ENCODE data around the gene PCDH9. TPM values are rescaled to one million over a fixed set of nuclear protein-coding genes. Genes with fewer than 3 reads are reported as not detected.

PCDH9 gene
- total RNA-seq, 1 donor from 2014 or later, result 1.9 TPM

- Mint-ChIP-seq H3K27me3 (ENCODE audit: unreplicated experiment) (no peaks in the 10 kb centered on the region), H3K27ac (ENCODE audit: unreplicated experiment) (peak overlapping the region; percentile 43), H3K4me3 (ENCODE audit: unreplicated experiment) (no peak overlapping the region)
These were observed 168.0 kb downstream of the PCDH9 start for GRCh38 chr13:67062160-67062559.

GRCh38 chr13:67061750-67062149, 168.4 kb downstream of the PCDH9 start:
- Mint-ChIP-seq H3K4me1 (ENCODE audit: unreplicated experiment) (peaks cover 7% of the 10 kb centered on the region), H3K36me3 (ENCODE audit: low read depth, unreplicated experiment) (no peaks in the 10 kb centered on the region), H3K4me3 (ENCODE audit: unreplicated experiment) (no peak overlapping the region), H3K9me3 (ENCODE audit: unreplicated experiment) (no peaks in the 10 kb centered on the region), H3K27me3 (ENCODE audit: unreplicated experiment) (no peaks in the 10 kb centered on the region), H3K27ac (ENCODE audit: unreplicated experiment) (peak overlapping the region; percentile 43)
- no peak for DNase-seq (ENCODE audit: low spot score)
- TF ChIP-seq, protein P1, sequence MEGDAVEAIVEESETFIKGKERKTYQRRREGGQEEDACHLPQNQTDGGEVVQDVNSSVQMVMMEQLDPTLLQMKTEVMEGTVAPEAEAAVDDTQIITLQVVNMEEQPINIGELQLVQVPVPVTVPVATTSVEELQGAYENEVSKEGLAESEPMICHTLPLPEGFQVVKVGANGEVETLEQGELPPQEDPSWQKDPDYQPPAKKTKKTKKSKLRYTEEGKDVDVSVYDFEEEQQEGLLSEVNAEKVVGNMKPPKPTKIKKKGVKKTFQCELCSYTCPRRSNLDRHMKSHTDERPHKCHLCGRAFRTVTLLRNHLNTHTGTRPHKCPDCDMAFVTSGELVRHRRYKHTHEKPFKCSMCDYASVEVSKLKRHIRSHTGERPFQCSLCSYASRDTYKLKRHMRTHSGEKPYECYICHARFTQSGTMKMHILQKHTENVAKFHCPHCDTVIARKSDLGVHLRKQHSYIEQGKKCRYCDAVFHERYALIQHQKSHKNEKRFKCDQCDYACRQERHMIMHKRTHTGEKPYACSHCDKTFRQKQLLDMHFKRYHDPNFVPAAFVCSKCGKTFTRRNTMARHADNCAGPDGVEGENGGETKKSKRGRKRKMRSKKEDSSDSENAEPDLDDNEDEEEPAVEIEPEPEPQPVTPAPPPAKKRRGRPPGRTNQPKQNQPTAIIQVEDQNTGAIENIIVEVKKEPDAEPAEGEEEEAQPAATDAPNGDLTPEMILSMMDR (IDR thresholded peaks at IDR 0.05; ENCODE audit: unreplicated experiment), result no peak

More at GRCh38 chr13:67062160-67062559, 168.0 kb downstream of the PCDH9 start:
- DNase-seq (ENCODE audit: low spot score), result no peak
- no peaks in the 10 kb centered on the region for H3K9me3 Mint-ChIP-seq (ENCODE audit: unreplicated experiment)
- TF ChIP-seq, protein P1 (IDR thresholded peaks at IDR 0.05; ENCODE audit: unreplicated experiment), result no peak
- peaks cover 7% of the 10 kb centered on the region for H3K4me1 Mint-ChIP-seq (ENCODE audit: unreplicated experiment)
- H3K36me3 Mint-ChIP-seq (ENCODE audit: low read depth, unreplicated experiment), result no peaks in the 10 kb centered on the region

GRCh38 chr13:67052550-67053490, 177.3 kb downstream of the PCDH9 start:
- no peak for DNase-seq (ENCODE audit: low spot score)
- H3K9me3 Mint-ChIP-seq (ENCODE audit: unreplicated experiment), result no peaks in the 10 kb centered on the region
- H3K4me3 Mint-ChIP-seq (ENCODE audit: unreplicated experiment), result no peak overlapping the region
- no peaks in the 10 kb centered on the region for H3K36me3 Mint-ChIP-seq (ENCODE audit: low read depth, unreplicated experiment)
- H3K27ac Mint-ChIP-seq (ENCODE audit: unreplicated experiment), result no peak overlapping the region
- no peaks in the 10 kb centered on the region for H3K27me3 Mint-ChIP-seq (ENCODE audit: unreplicated experiment)
- H3K4me1 Mint-ChIP-seq (ENCODE audit: unreplicated experiment), result peaks cover 16% of the 10 kb centered on the region
- TF ChIP-seq, protein P1 (IDR thresholded peaks at IDR 0.05; ENCODE audit: unreplicated experiment), result no peak

DNA sequence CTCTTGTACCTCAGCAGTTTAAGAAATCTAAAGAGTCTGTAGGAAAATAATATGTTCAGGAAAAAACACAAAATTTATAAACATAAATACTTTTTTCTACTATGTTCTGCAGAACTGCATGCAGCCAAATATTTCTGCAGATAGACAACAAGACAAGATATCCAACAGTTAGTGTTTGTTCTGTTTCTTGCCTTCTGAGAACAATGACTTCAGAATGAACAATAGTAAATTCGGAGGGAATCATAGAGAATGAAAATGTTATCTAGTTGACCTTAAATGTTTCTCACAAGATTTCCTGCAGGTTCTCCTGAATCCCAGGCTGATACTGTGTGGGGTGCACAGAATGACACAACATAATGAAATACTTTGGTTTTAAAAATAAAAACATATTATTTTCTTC, 180.4 kb downstream of the PCDH9 start:
- TF ChIP-seq, protein P1 (IDR thresholded peaks at IDR 0.05; ENCODE audit: unreplicated experiment), result no peak
- Mint-ChIP-seq H3K36me3 (ENCODE audit: low read depth, unreplicated experiment) (no peaks in the 10 kb centered on the region), H3K27me3 (ENCODE audit: unreplicated experiment) (no peaks in the 10 kb centered on the region), H3K9me3 (ENCODE audit: unreplicated experiment) (no peaks in the 10 kb centered on the region), H3K4me3 (ENCODE audit: unreplicated experiment) (no peak overlapping the region), H3K4me1 (ENCODE audit: unreplicated experiment) (peaks cover 20% of the 10 kb centered on the region), H3K27ac (ENCODE audit: unreplicated experiment) (no peak overlapping the region)
- no peak for DNase-seq (ENCODE audit: low spot score)

DNA sequence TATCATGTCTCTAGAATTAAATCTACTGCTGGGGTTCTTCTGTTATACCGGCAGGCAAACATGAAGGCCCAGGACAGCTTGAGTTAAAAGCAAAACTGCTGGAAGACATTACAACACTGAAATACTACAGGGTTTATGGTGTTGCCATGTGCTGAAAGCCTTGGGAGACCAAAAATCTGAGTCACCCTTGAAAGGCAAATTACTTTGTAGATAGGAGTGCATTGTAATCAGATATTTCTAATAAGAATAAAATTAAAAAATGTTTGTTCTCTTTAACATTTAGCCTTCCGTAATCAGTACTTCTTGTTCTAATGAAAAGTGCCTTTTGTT, 181.3 kb downstream of the PCDH9 start:
- Mint-ChIP-seq H3K36me3 (ENCODE audit: low read depth, unreplicated experiment) (no peaks in the 10 kb centered on the region), H3K4me3 (ENCODE audit: unreplicated experiment) (no peak overlapping the region), H3K27ac (ENCODE audit: unreplicated experiment) (peak overlapping the region; percentile 97), H3K27me3 (ENCODE audit: unreplicated experiment) (no peaks in the 10 kb centered on the region), H3K9me3 (ENCODE audit: unreplicated experiment) (no peaks in the 10 kb centered on the region), H3K4me1 (ENCODE audit: unreplicated experiment) (peaks cover 20% of the 10 kb centered on the region)
- TF ChIP-seq, protein P1 (IDR thresholded peaks at IDR 0.05; ENCODE audit: unreplicated experiment), result no peak
- no peak for DNase-seq (ENCODE audit: low spot score)

All from endothelial cell (in vitro differentiated cells).